Fibroblast of pulmonary artery (primary cell): ENCODE data around the gene PAQR5.
"Not testable (repeated sequence)": the region's sequence is repeated elsewhere in the genome, so short reads cannot be mapped to it uniquely, and the experiment has no call there.

Source experiments
- DNase-seq: peaks from one replicate; pipeline ENCODE4 v3.0.0-alpha.2; 2010; ENCODE audit warnings: low read depth
- H3K4me3 ChIP-seq: replicated peaks from 2 replicates; pipeline ENCODE4 v1.5.1; 2011; ENCODE audit warnings: low read depth, mild to moderate bottlenecking, control low read depth, low read length, moderate library complexity
- TF ChIP-seq, protein P1 (sequence below): IDR thresholded peaks from 2 replicates; pipeline ENCODE4 v1.5.1; 2011; ENCODE audit warnings: mild to moderate bottlenecking, control low read depth, low read length, inconsistent platforms; ENCODE audit errors: missing control alignments

Gene PAQR5

DNA sequence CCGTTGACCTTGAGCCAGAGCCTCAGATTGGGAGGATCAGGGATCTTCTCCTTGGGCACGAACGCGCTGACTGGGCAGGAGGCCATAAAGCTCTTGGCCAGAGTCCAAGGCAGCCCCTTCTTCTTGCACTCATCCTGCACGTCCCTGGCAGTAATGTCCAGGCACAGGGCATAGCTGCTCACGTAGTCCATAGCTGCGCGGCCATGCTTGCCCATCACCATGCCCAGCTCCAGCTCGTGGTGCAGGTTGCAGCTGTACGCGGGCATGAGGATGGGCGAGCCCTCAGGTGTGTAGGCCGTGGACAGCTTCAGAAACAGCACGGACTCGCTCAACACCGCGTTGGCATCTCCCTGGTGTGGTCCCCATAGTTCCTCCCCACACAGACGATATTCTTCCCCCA, 136.0 kb downstream of the PAQR5 start:
- TF ChIP-seq, protein P1, sequence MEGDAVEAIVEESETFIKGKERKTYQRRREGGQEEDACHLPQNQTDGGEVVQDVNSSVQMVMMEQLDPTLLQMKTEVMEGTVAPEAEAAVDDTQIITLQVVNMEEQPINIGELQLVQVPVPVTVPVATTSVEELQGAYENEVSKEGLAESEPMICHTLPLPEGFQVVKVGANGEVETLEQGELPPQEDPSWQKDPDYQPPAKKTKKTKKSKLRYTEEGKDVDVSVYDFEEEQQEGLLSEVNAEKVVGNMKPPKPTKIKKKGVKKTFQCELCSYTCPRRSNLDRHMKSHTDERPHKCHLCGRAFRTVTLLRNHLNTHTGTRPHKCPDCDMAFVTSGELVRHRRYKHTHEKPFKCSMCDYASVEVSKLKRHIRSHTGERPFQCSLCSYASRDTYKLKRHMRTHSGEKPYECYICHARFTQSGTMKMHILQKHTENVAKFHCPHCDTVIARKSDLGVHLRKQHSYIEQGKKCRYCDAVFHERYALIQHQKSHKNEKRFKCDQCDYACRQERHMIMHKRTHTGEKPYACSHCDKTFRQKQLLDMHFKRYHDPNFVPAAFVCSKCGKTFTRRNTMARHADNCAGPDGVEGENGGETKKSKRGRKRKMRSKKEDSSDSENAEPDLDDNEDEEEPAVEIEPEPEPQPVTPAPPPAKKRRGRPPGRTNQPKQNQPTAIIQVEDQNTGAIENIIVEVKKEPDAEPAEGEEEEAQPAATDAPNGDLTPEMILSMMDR: no peak
- H3K4me3 ChIP-seq: no peak overlapping the region
- DNase-seq: no peak

DNA sequence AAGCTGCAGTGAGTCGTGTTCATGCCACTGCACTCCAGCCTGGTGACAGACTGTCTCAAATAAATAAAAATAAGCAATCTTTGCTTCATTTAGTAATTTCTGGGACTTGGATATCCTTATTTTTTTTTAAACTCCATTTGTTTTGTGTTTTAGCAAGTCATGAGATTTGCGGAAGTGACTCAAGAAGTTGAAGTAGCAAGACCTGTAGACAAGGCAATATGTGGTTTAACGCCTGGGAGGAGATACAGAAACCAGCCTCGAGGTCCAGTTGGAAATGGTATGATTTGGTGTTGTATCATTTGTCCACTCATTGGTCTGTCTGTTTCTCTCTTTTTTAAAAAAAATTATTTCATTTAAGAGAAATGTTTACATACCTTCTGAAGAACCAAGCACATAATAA, 137.3 kb downstream of the PAQR5 start:
- no peak overlapping the region for H3K4me3 ChIP-seq
- TF ChIP-seq, protein P1: no peak
- no peak for DNase-seq

DNA sequence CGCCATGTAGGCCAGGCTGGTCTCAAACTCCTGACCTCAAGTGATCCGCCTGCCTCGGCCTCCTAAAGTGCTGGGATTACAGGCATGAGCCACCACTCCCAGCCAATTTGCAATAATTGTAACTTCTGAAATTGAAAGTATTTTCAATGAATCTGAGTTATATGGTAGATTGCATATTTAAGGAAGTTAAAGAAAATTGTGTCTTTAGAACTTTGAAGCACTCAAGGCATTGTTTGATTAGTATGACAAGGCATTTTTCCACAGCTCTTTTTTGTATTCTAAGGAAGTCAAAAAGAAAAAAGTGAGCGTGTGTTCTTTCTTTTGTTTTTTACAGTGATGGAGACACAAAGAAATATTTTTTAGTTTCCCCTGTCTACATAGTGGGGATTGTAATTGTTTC, 138.2 kb downstream of the PAQR5 start:
- TF ChIP-seq, protein P1: no peak
- no peak overlapping the region for H3K4me3 ChIP-seq
- no peak for DNase-seq

DNA sequence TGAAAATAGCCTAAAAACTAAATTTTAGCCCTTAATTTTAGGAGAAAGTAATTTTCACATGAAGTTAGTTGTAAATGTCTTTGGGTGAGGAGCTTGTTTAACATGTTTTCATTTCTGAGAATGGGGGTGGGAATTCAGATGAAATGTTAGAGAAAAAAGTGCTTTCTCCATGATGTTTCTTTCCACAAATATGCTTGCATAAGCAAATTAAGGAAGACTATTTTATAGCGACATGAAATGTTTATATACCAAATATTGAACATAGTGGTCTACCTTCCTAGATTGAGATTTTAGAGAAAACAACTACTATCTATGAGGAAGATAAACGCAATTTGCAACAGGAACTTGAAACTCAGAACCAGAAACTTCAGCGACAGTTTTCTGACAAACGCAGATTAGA, 140.9 kb downstream of the PAQR5 start:
- no peak overlapping the region for H3K4me3 ChIP-seq
- no peak for DNase-seq
- TF ChIP-seq, protein P1: no peak

DNA sequence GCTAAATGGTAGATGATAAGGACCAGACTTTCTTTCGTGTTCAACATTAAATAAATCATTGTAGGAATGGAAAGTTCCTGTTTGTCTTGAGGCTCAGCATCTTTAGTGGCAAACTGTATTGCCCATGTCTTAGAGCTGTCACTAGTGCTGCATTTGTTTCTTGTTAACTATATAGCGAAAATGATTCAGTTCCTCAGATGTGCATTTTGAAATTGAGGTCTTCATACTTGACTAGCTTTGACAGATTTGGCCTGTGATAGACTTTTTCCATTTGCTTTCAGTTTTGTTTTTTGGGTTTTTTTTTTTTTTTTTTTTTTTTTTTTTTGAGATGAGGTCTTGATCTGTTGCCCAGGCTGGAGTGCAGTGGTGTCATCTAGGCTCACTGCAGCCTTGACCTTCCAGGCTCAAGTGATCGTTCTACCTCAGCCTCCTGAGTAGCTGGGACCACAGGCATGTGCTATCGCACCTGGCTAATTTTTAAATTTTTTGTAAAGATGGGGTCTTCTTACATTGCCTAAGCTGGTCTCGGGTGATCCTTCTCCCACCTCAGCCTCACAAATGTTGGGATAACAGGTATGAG, 144.4 kb downstream of the PAQR5 start:
- TF ChIP-seq, protein P1: no peak
- H3K4me3 ChIP-seq: no peak overlapping the region
- DNase-seq: no peak

DNA sequence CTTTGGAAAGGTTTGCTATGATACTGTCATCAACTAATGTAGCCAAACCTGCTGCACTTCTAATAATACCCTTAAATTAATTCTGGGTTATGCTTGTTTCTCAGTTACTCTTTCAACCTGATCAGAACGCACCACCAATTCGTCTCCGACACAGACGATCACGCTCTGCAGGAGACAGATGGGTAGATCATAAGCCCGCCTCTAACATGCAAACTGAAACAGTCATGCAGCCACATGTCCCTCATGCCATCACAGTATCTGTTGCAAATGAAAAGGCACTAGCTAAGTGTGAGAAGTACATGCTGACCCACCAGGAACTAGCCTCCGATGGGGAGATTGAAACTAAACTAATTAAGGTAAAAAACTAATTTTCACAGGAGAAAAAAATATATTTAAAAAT, 146.0 kb downstream of the PAQR5 start:
- TF ChIP-seq, protein P1: no peak
- H3K4me3 ChIP-seq: no peak overlapping the region
- no peak for DNase-seq

DNA sequence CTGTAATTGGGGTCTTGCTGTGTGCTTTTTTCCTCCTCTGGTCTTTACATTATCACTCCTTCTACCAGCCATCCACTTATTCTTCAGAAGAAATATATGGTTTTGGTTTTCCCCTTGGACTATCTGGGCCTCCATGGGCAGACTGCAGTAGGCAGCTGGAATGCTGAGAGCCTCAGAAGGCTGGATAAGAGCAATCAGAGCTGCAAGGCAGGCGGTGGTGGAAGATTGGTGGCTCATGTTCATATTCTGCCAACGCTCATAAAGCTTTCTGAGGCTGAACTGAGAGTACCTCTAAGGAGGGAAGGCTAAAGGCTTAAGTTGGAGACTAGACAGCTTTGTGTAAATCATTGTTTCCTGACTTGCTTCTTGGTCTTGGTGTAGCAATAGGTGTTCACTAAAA, 148.2 kb downstream of the PAQR5 start:
- TF ChIP-seq, protein P1: no peak

DNA sequence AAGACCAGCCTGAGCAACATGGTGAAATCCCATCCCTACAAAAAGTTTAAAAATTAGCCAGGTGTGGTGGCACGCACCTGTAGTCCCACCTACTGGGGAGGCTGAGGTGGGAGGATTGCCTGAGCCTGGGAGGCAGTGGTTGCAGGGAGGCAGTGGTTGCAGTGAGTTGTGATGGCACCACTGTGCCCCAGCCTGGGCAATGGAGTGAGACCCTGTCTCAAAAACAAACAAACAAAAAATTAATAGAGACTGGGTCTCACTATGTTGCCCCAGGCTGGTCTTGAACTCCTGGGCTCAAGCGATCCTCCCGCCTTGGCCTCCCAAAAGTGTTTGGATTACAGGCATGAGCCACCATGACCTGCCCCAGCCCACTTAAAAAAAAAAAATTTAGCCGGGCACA, 151.5 kb downstream of the PAQR5 start:
- DNase-seq, H3K4me3 ChIP-seq: not testable (repeated sequence)

More for the DNA sequence above, 148.2 kb downstream of the PAQR5 start:
- H3K4me3 ChIP-seq: no peak overlapping the region
- no peak for DNase-seq
